Progenitor cell of endocrine pancreas (in vitro differentiated cells): Measurements from ENCODE around the gene ADGRB2. TPM values are rescaled to one million over a fixed set of nuclear protein-coding genes. Genes with fewer than 3 reads are reported as not detected.

Source experiments
- DNase-seq: peaks from one replicate; pipeline ENCODE4 v3.0.0; 2021; ENCODE audit warnings: low spot score; ENCODE audit not compliant: unreplicated experiment
- H3K27ac Mint-ChIP-seq: 2 replicates; pipeline ENCODE4 v1.8.0; 2021; ENCODE audit warnings: mild to moderate bottlenecking, moderate library complexity, mixed read lengths
- H3K27me3 Mint-ChIP-seq: 2 replicates; pipeline ENCODE4 v1.8.0; 2021; ENCODE audit warnings: mixed read lengths
- H3K36me3 Mint-ChIP-seq: 2 replicates; pipeline ENCODE4 v1.8.0; 2022; ENCODE audit warnings: mixed read lengths; ENCODE audit not compliant: insufficient read depth
- H3K4me1 Mint-ChIP-seq: 2 replicates; pipeline ENCODE4 v1.8.0; 2021; ENCODE audit warnings: low read depth, mixed read lengths
- H3K4me3 Mint-ChIP-seq: 2 replicates; pipeline ENCODE4 v1.8.0; 2021; ENCODE audit warnings: low read depth, mild to moderate bottlenecking, moderate library complexity, mixed read lengths
- H3K9me3 Mint-ChIP-seq: 2 replicates; pipeline ENCODE4 v1.8.0; 2021; ENCODE audit warnings: low read depth, mixed read lengths
- CTCF ChIP-seq: fragments of 200-600 bp; sonication (generic); IDR thresholded peaks from one replicate; pipeline ENCODE4 v1.5.0; 2021; ENCODE audit warnings: antibody characterized with exemption, mild to moderate bottlenecking; ENCODE audit not compliant: unreplicated experiment
- total RNA-seq: library from RNA; stranded (reverse); gene quantifications from 2 replicates; pipeline ENCODE4 v1.2.1, GENCODE V29; 2021

Gene ADGRB2
- total RNA-seq, 1 donor from 2014 or later = 5.5 TPM

GRCh38 chr1:31787261-31787660 is 23.1 kb upstream of the ADGRB2 start:
- Mint-ChIP-seq H3K36me3 (no peaks in the 10 kb centered on the region), H3K4me3 (peak overlapping the region; percentile 84), H3K9me3 (no peaks in the 10 kb centered on the region), H3K27ac (no peak overlapping the region), H3K27me3 (peaks cover 12% of the 10 kb centered on the region), H3K4me1 (peaks cover 2% of the 10 kb centered on the region)
- no peak for TF ChIP-seq CTCF
- no peak for DNase-seq

GRCh38 chr1:31786366-31787060 is 22.4 kb upstream of the ADGRB2 start:
- no peak overlapping the region for H3K27ac Mint-ChIP-seq
- DNase-seq = no peak
- no peak overlapping the region for H3K4me3 Mint-ChIP-seq
- no peaks in the 10 kb centered on the region for H3K9me3 Mint-ChIP-seq
- peaks cover 8% of the 10 kb centered on the region for H3K27me3 Mint-ChIP-seq
- TF ChIP-seq CTCF = no peak
- H3K36me3 Mint-ChIP-seq = no peaks in the 10 kb centered on the region
- H3K4me1 Mint-ChIP-seq = peaks cover 6% of the 10 kb centered on the region

GRCh38 chr1:31785947-31786290 is 21.8 kb upstream of the ADGRB2 start:
- no peak for DNase-seq
- no peak overlapping the region for H3K4me3 Mint-ChIP-seq
- H3K27ac Mint-ChIP-seq = no peak overlapping the region
- peaks cover 5% of the 10 kb centered on the region for H3K27me3 Mint-ChIP-seq
- no peaks in the 10 kb centered on the region for H3K9me3 Mint-ChIP-seq
- TF ChIP-seq CTCF = no peak
- H3K36me3 Mint-ChIP-seq = no peaks in the 10 kb centered on the region
- peaks cover 11% of the 10 kb centered on the region for H3K4me1 Mint-ChIP-seq

GRCh38 chr1:31785020-31785946 is 21.1 kb upstream of the ADGRB2 start:
- H3K4me3 Mint-ChIP-seq = no peak overlapping the region
- peaks cover 3% of the 10 kb centered on the region for H3K27me3 Mint-ChIP-seq
- H3K9me3 Mint-ChIP-seq = no peaks in the 10 kb centered on the region
- no peak overlapping the region for H3K27ac Mint-ChIP-seq
- H3K36me3 Mint-ChIP-seq = no peaks in the 10 kb centered on the region
- no peak for TF ChIP-seq CTCF
- H3K4me1 Mint-ChIP-seq = peaks cover 11% of the 10 kb centered on the region
- DNase-seq = no peak

- Mint-ChIP-seq H3K27me3 (peaks cover 3% of the 10 kb centered on the region), H3K9me3 (no peaks in the 10 kb centered on the region), H3K4me1 (peaks cover 11% of the 10 kb centered on the region), H3K27ac (no peak overlapping the region), H3K36me3 (no peaks in the 10 kb centered on the region), H3K4me3 (no peak overlapping the region)
- DNase-seq = no peak
- TF ChIP-seq CTCF = no peak
Observed at GRCh38 chr1:31784356-31785019, 20.3 kb upstream of the ADGRB2 start.
